Measurements from ENCODE around the gene EBF3. TPM values are rescaled to one million over a fixed set of nuclear protein-coding genes. Genes with fewer than 3 reads are reported as not detected.

Gene EBF3
- total and polyA plus RNA-seq, 4 donors = 14.3 to 166 (median 116) TPM

GRCh38 chr10:129960481-129961156 lies 3.5 kb downstream of the EBF3 start:
- H3K4me3 ChIP-seq (ENCODE audit: low read depth, low read length) = peak overlapping the region; percentile 45
- peaks cover 92% of the 10 kb centered on the region for H3K27me3 ChIP-seq (ENCODE audit: control insufficient read depth, insufficient read depth, low read length)
- no peak overlapping the region for H3K27ac ChIP-seq (ENCODE audit: low read depth, low read length)
- no peaks in the 10 kb centered on the region for H3K9me3 ChIP-seq (ENCODE audit: control insufficient read depth, insufficient read depth, low read length)
- peak in 2 of 6 donors; percentile 11 to 69 for DNase-seq (ENCODE audit: low read depth in 4 of 6, low spot score in 6 of 6)
- H3K4me1 ChIP-seq (ENCODE audit: control insufficient read depth, insufficient read depth, low read length) = peaks cover 25% of the 10 kb centered on the region
- WGBS (ENCODE audit: insufficient coverage) = 14% methylated on average over 4 of the region's 14 CpGs
- H3K36me3 ChIP-seq (ENCODE audit: control insufficient read depth, insufficient read depth, low read length) = peaks cover 12% of the 10 kb centered on the region

DNA sequence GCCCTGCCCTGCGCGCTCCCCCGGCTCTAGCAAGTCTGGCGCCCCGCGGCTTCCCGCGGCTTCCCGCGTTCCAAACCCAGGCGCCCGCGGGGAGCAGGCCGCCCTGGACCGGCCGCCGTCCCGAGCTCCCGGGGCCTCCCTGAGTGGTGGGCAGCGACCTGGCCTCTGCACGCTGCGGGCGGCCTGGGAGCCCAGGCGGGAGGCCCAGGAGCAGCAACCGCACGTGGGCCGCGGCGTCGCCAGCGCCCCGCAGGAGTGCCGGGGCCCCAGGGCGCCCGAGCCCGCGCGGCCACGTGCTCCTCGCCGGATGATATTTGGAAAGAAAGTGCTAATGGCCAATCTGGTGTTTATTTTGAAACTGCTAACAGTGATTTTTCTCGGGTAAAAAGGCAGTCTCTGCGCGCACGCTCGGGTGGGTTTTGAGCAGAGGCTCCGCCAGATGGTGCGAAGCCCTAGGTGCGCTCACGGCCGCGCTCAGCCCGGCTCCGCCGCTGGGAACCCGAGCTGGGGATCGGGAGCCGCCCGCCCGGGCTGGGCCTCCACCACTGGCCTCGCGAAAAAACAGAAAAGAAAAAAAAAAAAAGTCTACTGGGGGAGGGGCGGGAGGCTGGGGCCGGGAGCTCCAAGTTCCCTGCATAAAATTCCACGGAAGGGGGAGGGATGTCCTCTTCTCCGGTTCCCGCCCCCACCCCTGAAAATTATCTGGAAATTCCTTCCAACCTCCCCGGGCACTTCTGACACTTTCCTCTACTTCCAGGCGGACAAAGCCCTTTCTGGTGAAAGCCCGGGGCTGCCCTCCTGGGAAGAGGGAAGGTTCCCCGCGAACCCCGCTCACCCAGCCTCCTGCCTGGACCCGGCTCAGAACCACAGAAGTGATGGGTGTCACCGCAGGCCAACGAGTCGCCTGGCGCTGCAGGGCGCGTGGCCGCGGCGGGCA lies 4.3 kb downstream of the EBF3 start:
- peaks cover 24% of the 10 kb centered on the region for H3K4me1 ChIP-seq (ENCODE audit: control insufficient read depth, insufficient read depth, low read length)
- 1% methylated on average over 67 of the region's 83 CpGs for whole genome bisulfite sequencing (ENCODE audit: insufficient coverage)
- no peaks in the 10 kb centered on the region for H3K9me3 ChIP-seq (ENCODE audit: control insufficient read depth, insufficient read depth, low read length)
- H3K4me3 ChIP-seq (ENCODE audit: low read depth, low read length) = peak overlapping the region; percentile 45
- H3K27ac ChIP-seq (ENCODE audit: low read depth, low read length) = no peak overlapping the region
- peaks cover 12% of the 10 kb centered on the region for H3K36me3 ChIP-seq (ENCODE audit: control insufficient read depth, insufficient read depth, low read length)
- peaks cover 86% of the 10 kb centered on the region for H3K27me3 ChIP-seq (ENCODE audit: control insufficient read depth, insufficient read depth, low read length)
- DNase-seq (ENCODE audit: low read depth in 4 of 6, low spot score in 6 of 6) = peak in 2 of 6 donors; percentile 48 to 61

DNA sequence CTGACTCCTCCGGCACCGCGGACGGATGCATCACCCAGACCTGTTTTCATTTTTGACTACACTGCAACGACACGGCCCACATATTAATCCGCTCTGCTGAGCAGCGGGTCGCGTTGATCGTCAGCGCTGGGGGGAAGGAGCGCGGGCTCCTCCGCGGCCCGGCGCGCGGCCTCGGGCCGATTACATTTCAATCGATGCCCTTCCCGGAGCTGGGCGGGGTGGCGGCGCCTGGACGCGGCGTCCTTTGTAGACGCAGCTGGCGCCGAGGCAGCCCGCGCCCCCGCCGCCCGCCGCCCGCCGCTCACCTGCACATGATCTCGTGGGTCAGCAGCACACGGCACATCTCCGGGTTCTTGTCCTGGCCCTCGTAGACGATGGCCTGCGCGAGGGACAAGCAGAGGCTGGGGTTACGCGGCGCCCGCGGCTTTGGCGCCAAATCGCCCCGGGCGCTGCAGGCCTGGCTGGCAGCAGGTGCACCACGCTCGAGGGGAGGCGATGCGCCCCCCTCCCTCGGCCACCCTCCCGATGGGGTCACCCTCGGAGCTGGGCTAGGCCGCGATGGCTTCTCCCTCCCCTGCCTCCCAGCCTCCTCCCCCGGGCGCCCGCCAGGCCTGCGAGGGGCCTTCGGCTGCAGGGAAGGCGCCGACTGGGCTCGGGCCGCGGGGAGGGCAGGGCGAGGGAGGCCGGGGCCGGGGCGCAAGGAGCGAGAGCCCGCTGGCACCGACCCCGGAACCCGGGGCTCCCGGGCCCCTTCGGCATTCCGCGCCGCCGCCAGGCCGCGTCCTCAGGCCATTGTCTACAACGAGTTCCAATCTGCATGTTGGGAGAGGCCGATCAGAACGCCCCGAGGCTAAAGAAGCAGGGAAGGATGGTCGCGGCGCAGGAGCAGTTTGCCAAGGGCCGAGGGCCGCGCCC lies 5.2 kb downstream of the EBF3 start:
- Histone ChIP-seq H3K27ac (ENCODE audit: low read depth, low read length) (no peak overlapping the region), H3K4me1 (ENCODE audit: control insufficient read depth, insufficient read depth, low read length) (peaks cover 19% of the 10 kb centered on the region), H3K9me3 (ENCODE audit: control insufficient read depth, insufficient read depth, low read length) (no peaks in the 10 kb centered on the region), H3K36me3 (ENCODE audit: control insufficient read depth, insufficient read depth, low read length) (peaks cover 12% of the 10 kb centered on the region), H3K27me3 (ENCODE audit: control insufficient read depth, insufficient read depth, low read length) (peaks cover 79% of the 10 kb centered on the region), H3K4me3 (ENCODE audit: low read depth, low read length) (peak overlapping the region; percentile 26)
- WGBS (ENCODE audit: insufficient coverage) = under 1% methylated on average over 103 of the region's 103 CpGs
- DNase-seq (ENCODE audit: low read depth in 4 of 6, low spot score in 6 of 6) = peak in 1 of 6 donors; percentile 48

- Histone ChIP-seq H3K27me3 (ENCODE audit: control insufficient read depth, insufficient read depth, low read length) (peaks cover 81% of the 10 kb centered on the region), H3K27ac (ENCODE audit: low read depth, low read length) (no peak overlapping the region), H3K4me1 (ENCODE audit: control insufficient read depth, insufficient read depth, low read length) (peaks cover 18% of the 10 kb centered on the region), H3K36me3 (ENCODE audit: control insufficient read depth, insufficient read depth, low read length) (peaks cover 16% of the 10 kb centered on the region), H3K4me3 (ENCODE audit: low read depth, low read length) (peak overlapping the region; percentile 26), H3K9me3 (ENCODE audit: control insufficient read depth, insufficient read depth, low read length) (no peaks in the 10 kb centered on the region)
- 21% methylated on average over 3 of the region's 16 CpGs for WGBS (ENCODE audit: insufficient coverage)
- DNase-seq (ENCODE audit: low read depth in 4 of 6, low spot score in 6 of 6) = peak in 3 of 6 donors; percentile 29 to 94 (median 86)
These were observed 5.9 kb downstream of the EBF3 start for GRCh38 chr10:129958148-129958628.

GRCh38 chr10:129956876-129957673 lies 7.0 kb downstream of the EBF3 start:
- no peak overlapping the region for H3K27ac ChIP-seq (ENCODE audit: low read depth, low read length)
- H3K27me3 ChIP-seq (ENCODE audit: control insufficient read depth, insufficient read depth, low read length) = peaks cover 70% of the 10 kb centered on the region
- H3K4me1 ChIP-seq (ENCODE audit: control insufficient read depth, insufficient read depth, low read length) = peaks cover 12% of the 10 kb centered on the region
- peak overlapping the region; percentile 10 for H3K4me3 ChIP-seq (ENCODE audit: low read depth, low read length)
- H3K36me3 ChIP-seq (ENCODE audit: control insufficient read depth, insufficient read depth, low read length) = peaks cover 13% of the 10 kb centered on the region
- H3K9me3 ChIP-seq (ENCODE audit: control insufficient read depth, insufficient read depth, low read length) = no peaks in the 10 kb centered on the region
- WGBS (ENCODE audit: insufficient coverage) = 24% methylated on average over 12 of the region's 18 CpGs
- peak in 1 of 6 donors; percentile 90 for DNase-seq (ENCODE audit: low read depth in 4 of 6, low spot score in 6 of 6)

GRCh38 chr10:129956286-129956670 lies 7.8 kb downstream of the EBF3 start:
- 38% methylated on average over 7 of the region's 9 CpGs for whole genome bisulfite sequencing (ENCODE audit: insufficient coverage)
- no peaks in the 10 kb centered on the region for H3K9me3 ChIP-seq (ENCODE audit: control insufficient read depth, insufficient read depth, low read length)
- H3K4me1 ChIP-seq (ENCODE audit: control insufficient read depth, insufficient read depth, low read length) = peaks cover 17% of the 10 kb centered on the region
- H3K4me3 ChIP-seq (ENCODE audit: low read depth, low read length) = no peak overlapping the region
- H3K36me3 ChIP-seq (ENCODE audit: control insufficient read depth, insufficient read depth, low read length) = peaks cover 16% of the 10 kb centered on the region
- peak overlapping the region; percentile 10 for H3K27ac ChIP-seq (ENCODE audit: low read depth, low read length)
- peak in 1 of 6 donors; percentile 74 for DNase-seq (ENCODE audit: low read depth in 4 of 6, low spot score in 6 of 6)
- H3K27me3 ChIP-seq (ENCODE audit: control insufficient read depth, insufficient read depth, low read length) = peaks cover 62% of the 10 kb centered on the region

DNA sequence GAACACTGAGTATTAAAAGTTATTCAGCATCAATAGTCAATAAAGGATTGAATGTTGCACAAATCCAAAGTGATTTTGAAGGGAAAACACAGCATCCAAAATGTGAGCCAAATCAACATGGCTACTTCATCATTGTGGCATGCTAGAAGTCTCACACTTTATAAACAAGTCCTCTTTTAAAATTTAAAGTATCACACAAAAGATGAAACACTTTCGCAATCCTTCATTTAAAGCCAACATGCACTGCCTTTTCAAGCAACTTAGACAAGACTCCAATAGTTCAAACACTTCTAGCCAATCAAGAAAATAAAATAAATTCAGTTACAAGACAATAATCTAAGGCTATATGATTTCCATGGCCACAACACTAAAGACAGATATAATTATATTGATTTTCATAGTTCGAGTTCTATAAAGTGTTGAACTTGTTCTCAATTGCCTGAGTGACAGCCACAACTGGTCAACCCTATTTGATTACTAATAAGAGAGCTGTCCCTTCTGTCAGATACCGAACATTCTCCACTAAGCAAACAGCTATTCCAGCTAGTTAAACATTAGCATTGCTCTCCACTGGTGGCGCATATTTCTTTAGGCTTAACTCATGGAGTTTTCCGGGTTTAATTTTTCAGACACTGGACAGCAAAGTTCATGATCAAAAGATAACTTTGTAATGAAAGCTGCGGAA lies 8.3 kb downstream of the EBF3 start:
- 46% methylated on average over 5 of the region's 6 CpGs for WGBS (ENCODE audit: insufficient coverage)
- Histone ChIP-seq H3K36me3 (ENCODE audit: control insufficient read depth, insufficient read depth, low read length) (peaks cover 16% of the 10 kb centered on the region), H3K27me3 (ENCODE audit: control insufficient read depth, insufficient read depth, low read length) (peaks cover 57% of the 10 kb centered on the region), H3K27ac (ENCODE audit: low read depth, low read length) (peak overlapping the region; percentile 10), H3K9me3 (ENCODE audit: control insufficient read depth, insufficient read depth, low read length) (no peaks in the 10 kb centered on the region), H3K4me1 (ENCODE audit: control insufficient read depth, insufficient read depth, low read length) (peaks cover 21% of the 10 kb centered on the region), H3K4me3 (ENCODE audit: low read depth, low read length) (peak overlapping the region; percentile 7)
- DNase-seq (ENCODE audit: low read depth in 4 of 6, low spot score in 6 of 6) = peak in 1 of 6 donors; percentile 78
